ENCODE data around the gene NUDT3. TPM values are rescaled to one million over a fixed set of nuclear protein-coding genes. Genes with fewer than 3 reads are reported as not detected.

Gene NUDT3
- total and polyA plus RNA-seq, 9 of the 15 experiments (the other 6 are each of a cell fraction or from before 2014, with no cell fraction given), result 5.4 to 81.2 (median 56.4) TPM

DNA sequence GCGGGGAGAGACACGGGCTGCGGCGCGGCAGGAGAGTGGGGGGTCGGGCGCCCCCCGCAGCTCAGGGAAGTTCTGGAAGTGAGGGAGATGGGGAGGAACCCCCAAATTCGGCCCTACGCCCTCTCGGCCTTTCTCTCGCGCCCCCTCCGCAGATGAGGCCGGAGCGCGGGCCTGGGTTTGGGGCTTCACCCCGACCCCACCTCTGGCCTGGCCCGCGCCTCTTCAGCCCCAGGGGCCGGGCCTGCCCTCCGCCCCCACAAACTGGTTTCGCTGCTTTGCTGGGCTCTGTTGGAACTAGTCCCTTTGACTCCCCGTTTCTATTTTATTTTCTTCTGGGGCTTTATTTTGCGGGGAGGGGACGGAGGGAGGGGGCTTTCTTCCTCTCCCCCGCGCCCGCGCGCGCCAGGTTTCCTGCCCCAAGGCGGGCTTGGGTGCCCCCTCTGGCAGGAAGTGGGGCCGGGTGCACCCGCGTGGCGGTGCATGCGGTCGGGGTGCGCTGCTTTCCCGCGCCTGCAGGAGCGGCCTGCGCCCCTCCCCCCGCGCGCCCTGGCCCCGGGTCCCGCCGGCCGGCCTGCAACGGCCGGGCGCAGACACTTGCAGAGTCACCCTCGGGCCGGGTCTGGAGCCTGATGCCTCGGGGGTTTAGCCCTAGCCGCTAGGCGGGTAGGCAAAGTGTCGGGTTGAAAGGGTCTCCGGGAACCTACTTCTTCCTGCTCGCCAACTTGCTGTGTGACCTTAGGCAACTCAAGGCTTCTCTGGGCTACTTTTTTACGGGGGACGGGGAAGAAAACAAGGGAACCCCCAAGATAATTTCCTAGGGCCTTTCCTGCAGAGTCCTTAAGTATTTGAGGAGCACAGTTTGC is 154.5 kb downstream of the NUDT3 start (continued):
- TF ChIP-seq, protein P1, sequence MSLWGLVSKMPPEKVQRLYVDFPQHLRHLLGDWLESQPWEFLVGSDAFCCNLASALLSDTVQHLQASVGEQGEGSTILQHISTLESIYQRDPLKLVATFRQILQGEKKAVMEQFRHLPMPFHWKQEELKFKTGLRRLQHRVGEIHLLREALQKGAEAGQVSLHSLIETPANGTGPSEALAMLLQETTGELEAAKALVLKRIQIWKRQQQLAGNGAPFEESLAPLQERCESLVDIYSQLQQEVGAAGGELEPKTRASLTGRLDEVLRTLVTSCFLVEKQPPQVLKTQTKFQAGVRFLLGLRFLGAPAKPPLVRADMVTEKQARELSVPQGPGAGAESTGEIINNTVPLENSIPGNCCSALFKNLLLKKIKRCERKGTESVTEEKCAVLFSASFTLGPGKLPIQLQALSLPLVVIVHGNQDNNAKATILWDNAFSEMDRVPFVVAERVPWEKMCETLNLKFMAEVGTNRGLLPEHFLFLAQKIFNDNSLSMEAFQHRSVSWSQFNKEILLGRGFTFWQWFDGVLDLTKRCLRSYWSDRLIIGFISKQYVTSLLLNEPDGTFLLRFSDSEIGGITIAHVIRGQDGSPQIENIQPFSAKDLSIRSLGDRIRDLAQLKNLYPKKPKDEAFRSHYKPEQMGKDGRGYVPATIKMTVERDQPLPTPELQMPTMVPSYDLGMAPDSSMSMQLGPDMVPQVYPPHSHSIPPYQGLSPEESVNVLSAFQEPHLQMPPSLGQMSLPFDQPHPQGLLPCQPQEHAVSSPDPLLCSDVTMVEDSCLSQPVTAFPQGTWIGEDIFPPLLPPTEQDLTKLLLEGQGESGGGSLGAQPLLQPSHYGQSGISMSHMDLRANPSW (CRISPR knock-in tag; IDR thresholded peaks at IDR 0.05), result no peak
- TF ChIP-seq HOXB6 (CRISPR knock-in tag; IDR thresholded peaks at IDR 0.05; ENCODE audit: borderline replicate concordance) (no peak), ETV1 (tag; conservative IDR thresholded peaks at IDR 0.05; ENCODE audit: low read depth) (peak; percentile 88), MECOM (CRISPR knock-in tag; IDR thresholded peaks at IDR 0.05) (no peak), ZFP36 (IDR thresholded peaks at IDR 0.05; ENCODE audit: low read depth, low read length, partially characterized antibody) (peak; percentile 85), ZNF143 (CRISPR knock-in tag; IDR thresholded peaks at IDR 0.05) (peak; percentile 59; the same call in 1 of the 2 replicates), ETV6 (IDR thresholded peaks at IDR 0.05; ENCODE audit: borderline replicate concordance in 1 of 2, low read depth in 2 of 2, low read length in 1 of 2) (peak in 1 of 2 experiments; percentile 53; a peak in 2 of 4 replicates), ETV6 (CRISPR knock-in tag; IDR thresholded peaks at IDR 0.05; ENCODE audit: borderline replicate concordance) (peak; percentile 99), CSDE1 (IDR thresholded peaks at IDR 0.05) (no peak), RB1 (IDR thresholded peaks at IDR 0.05; ENCODE audit: low read depth) (peak; percentile 100), ZNF232 (CRISPR knock-in tag; IDR thresholded peaks at IDR 0.05) (peak; percentile 97), FOS (IDR thresholded peaks at IDR 0.05; ENCODE audit: extremely low read depth, insufficient read length) (no peak), PPARD (CRISPR knock-in tag; IDR thresholded peaks at IDR 0.05) (no peak)
- TF ChIP-seq, protein P2, sequence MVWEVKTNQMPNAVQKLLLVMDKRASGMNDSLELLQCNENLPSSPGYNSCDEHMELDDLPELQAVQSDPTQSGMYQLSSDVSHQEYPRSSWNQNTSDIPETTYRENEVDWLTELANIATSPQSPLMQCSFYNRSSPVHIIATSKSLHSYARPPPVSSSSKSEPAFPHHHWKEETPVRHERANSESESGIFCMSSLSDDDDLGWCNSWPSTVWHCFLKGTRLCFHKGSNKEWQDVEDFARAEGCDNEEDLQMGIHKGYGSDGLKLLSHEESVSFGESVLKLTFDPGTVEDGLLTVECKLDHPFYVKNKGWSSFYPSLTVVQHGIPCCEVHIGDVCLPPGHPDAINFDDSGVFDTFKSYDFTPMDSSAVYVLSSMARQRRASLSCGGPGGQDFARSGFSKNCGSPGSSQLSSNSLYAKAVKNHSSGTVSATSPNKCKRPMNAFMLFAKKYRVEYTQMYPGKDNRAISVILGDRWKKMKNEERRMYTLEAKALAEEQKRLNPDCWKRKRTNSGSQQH (CRISPR knock-in tag; IDR thresholded peaks at IDR 0.05), result peak; percentile 71; the same call in 1 of the 2 replicates
- TF ChIP-seq, protein P3, sequence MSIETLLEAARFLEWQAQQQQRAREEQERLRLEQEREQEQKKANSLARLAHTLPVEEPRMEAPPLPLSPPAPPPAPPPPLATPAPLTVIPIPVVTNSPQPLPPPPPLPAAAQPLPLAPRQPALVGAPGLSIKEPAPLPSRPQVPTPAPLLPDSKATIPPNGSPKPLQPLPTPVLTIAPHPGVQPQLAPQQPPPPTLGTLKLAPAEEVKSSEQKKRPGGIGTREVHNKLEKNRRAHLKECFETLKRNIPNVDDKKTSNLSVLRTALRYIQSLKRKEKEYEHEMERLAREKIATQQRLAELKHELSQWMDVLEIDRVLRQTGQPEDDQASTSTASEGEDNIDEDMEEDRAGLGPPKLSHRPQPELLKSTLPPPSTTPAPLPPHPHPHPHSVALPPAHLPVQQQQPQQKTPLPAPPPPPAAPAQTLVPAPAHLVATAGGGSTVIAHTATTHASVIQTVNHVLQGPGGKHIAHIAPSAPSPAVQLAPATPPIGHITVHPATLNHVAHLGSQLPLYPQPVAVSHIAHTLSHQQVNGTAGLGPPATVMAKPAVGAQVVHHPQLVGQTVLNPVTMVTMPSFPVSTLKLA (conservative IDR thresholded peaks at IDR 0.05), result peak; percentile 73 to 90
